Esophagus muscularis mucosa (tissue), 3 donors: Measurements from ENCODE around the gene CCR5.

Experiments
- POLR2AphosphoS5 ChIP-seq, 2 donors: sonication (generic); formaldehyde crosslinking; IDR thresholded peaks; one replicate each; pipeline ENCODE4 v1.6.1; 2017; ENCODE audit warnings: antibody characterized with exemption in 2 of 2
- TF ChIP-seq, protein P1 (sequence below), 3 experiments: fragments of 200-600 bp in 2 of 3; fragments of 450-650 bp in 1 of 3; sonication (generic) in 2 of 3; IDR thresholded peaks; one replicate each; pipeline ENCODE4 v1.5.1; 2017 to 2019; ENCODE audit warnings: antibody characterized with exemption in 3 of 3, mild to moderate bottlenecking in 2 of 3, moderate library complexity in 1 of 3

DNA sequence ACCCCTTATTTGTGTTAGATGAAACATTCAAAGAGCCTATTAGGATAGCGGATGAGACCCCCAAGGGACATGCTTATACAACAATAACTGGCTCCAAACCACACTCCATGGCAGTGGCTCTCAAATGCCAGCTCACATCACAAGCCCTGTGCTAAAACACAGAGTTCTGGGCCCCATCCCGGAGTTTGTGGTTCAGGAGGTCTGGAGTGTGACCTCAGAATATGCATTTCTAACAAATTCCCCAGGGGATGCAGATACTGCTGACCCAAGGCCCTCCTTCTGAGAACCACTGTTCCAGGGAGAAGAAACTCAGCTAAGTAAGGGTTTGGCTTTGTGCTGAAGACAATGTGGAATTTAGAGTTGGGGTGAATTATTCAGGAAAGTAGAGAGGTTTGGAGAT, 39.9 kb downstream of the CCR5 start:
- TF ChIP-seq, protein P1, sequence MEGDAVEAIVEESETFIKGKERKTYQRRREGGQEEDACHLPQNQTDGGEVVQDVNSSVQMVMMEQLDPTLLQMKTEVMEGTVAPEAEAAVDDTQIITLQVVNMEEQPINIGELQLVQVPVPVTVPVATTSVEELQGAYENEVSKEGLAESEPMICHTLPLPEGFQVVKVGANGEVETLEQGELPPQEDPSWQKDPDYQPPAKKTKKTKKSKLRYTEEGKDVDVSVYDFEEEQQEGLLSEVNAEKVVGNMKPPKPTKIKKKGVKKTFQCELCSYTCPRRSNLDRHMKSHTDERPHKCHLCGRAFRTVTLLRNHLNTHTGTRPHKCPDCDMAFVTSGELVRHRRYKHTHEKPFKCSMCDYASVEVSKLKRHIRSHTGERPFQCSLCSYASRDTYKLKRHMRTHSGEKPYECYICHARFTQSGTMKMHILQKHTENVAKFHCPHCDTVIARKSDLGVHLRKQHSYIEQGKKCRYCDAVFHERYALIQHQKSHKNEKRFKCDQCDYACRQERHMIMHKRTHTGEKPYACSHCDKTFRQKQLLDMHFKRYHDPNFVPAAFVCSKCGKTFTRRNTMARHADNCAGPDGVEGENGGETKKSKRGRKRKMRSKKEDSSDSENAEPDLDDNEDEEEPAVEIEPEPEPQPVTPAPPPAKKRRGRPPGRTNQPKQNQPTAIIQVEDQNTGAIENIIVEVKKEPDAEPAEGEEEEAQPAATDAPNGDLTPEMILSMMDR (IDR thresholded peaks at IDR 0.05): no peak
- no peak for TF ChIP-seq POLR2AphosphoS5 (IDR thresholded peaks at IDR 0.05)
